Measurements from ENCODE around the gene TNNT2. TPM values are rescaled to one million over a fixed set of nuclear protein-coding genes. Genes with fewer than 3 reads are reported as not detected.

The TNNT2 gene
- total RNA-seq, 1 donor from 2014 or later, result not detected

DNA sequence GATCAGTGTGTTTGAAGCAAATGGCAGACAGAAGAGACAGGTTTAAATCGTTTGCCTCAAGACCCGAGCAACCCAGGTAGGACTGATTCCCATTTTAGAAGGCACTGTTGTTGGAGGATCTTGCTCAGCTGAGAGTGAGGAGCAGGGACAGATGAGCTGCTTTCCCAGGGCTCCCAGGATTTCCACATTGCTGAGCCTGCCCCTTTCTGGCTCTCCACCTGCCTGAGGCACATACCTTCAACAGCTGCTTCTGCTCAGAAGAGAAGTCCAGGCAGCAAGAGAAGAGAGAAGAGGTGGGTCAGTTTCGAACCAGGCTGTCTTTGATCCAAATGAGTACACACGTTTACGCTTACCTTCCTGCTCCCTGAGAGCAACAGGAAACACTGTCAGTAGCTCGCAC is 5.7 kb downstream of the TNNT2 start:
- H3K36me3 Mint-ChIP-seq (ENCODE audit: low read depth), result no peaks in the 10 kb centered on the region
- H3K27me3 Mint-ChIP-seq (ENCODE audit: low read depth), result peaks cover 22% of the 10 kb centered on the region
- no peak for DNase-seq (ENCODE audit: low read depth, low spot score)
- H3K27ac Mint-ChIP-seq (ENCODE audit: unreplicated experiment), result no peak overlapping the region
- H3K9me3 Mint-ChIP-seq, result no peaks in the 10 kb centered on the region
- TF ChIP-seq, protein P1, sequence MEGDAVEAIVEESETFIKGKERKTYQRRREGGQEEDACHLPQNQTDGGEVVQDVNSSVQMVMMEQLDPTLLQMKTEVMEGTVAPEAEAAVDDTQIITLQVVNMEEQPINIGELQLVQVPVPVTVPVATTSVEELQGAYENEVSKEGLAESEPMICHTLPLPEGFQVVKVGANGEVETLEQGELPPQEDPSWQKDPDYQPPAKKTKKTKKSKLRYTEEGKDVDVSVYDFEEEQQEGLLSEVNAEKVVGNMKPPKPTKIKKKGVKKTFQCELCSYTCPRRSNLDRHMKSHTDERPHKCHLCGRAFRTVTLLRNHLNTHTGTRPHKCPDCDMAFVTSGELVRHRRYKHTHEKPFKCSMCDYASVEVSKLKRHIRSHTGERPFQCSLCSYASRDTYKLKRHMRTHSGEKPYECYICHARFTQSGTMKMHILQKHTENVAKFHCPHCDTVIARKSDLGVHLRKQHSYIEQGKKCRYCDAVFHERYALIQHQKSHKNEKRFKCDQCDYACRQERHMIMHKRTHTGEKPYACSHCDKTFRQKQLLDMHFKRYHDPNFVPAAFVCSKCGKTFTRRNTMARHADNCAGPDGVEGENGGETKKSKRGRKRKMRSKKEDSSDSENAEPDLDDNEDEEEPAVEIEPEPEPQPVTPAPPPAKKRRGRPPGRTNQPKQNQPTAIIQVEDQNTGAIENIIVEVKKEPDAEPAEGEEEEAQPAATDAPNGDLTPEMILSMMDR (conservative IDR thresholded peaks at IDR 0.05), result no peak
- no peaks in the 10 kb centered on the region for H3K4me1 Mint-ChIP-seq
- H3K4me3 Mint-ChIP-seq, result no peak overlapping the region

DNA sequence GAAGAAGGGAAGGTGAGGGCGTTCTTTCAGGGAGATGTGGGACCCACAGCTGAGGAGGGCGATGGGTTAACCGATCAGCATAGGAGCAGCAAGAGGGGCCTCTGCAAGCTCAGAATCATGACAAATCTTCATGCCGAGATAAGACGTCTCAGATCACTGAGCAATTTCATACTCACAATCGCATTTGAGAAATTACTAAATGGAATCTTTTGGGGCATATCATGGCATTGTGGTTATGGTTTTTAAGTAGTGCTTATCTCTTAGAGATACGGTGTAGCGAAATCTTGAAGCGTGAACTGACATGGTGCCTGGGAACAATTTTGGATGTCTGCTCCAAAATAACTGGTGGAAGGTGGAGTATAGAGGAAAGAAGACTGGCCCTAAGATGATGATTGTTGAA is 6.2 kb downstream of the TNNT2 start:
- Mint-ChIP-seq H3K4me1 (no peaks in the 10 kb centered on the region), H3K27ac (ENCODE audit: unreplicated experiment) (no peak overlapping the region), H3K9me3 (no peaks in the 10 kb centered on the region), H3K36me3 (ENCODE audit: low read depth) (no peaks in the 10 kb centered on the region), H3K4me3 (no peak overlapping the region), H3K27me3 (ENCODE audit: low read depth) (peaks cover 22% of the 10 kb centered on the region)
- TF ChIP-seq, protein P1 (conservative IDR thresholded peaks at IDR 0.05), result no peak
- no peak for DNase-seq (ENCODE audit: low read depth, low spot score)

DNA sequence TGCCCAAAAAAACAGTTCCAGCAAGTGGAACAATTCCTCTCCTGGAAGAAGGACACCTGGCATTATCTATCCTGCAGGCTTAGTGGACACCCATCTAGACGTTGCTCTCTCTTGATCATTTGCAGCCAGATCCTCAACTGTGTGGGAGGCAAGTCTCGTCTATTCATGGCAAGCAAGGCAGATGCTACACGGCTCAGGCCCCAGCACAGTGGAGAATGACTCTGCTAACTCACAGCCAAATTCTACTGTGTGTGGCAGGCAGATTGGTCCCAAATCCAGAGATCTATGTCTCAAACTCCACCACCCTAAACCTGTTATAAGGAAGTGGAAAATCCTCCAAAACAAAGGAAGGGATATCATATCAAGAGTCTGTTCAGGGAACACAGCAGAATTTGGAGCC is 7.0 kb downstream of the TNNT2 start:
- no peaks in the 10 kb centered on the region for H3K4me1 Mint-ChIP-seq
- TF ChIP-seq, protein P1 (conservative IDR thresholded peaks at IDR 0.05), result no peak
- peaks cover 22% of the 10 kb centered on the region for H3K27me3 Mint-ChIP-seq (ENCODE audit: low read depth)
- no peak for DNase-seq (ENCODE audit: low read depth, low spot score)
- no peaks in the 10 kb centered on the region for H3K9me3 Mint-ChIP-seq
- H3K36me3 Mint-ChIP-seq (ENCODE audit: low read depth), result no peaks in the 10 kb centered on the region
- no peak overlapping the region for H3K27ac Mint-ChIP-seq (ENCODE audit: unreplicated experiment)
- H3K4me3 Mint-ChIP-seq, result no peak overlapping the region

GRCh38 chr1:201369209-201369608 is 8.3 kb downstream of the TNNT2 start:
- Mint-ChIP-seq H3K27me3 (ENCODE audit: low read depth) (peaks cover 18% of the 10 kb centered on the region), H3K9me3 (no peaks in the 10 kb centered on the region), H3K4me1 (no peaks in the 10 kb centered on the region), H3K4me3 (no peak overlapping the region), H3K36me3 (ENCODE audit: low read depth) (no peaks in the 10 kb centered on the region), H3K27ac (ENCODE audit: unreplicated experiment) (peak overlapping the region; percentile 19)
- DNase-seq (ENCODE audit: low read depth, low spot score), result no peak
- TF ChIP-seq, protein P1 (conservative IDR thresholded peaks at IDR 0.05), result no peak

- H3K36me3 Mint-ChIP-seq (ENCODE audit: low read depth), result no peaks in the 10 kb centered on the region
- TF ChIP-seq, protein P1 (conservative IDR thresholded peaks at IDR 0.05), result no peak
- no peak overlapping the region for H3K27ac Mint-ChIP-seq (ENCODE audit: unreplicated experiment)
- DNase-seq (ENCODE audit: low read depth, low spot score), result no peak
- no peaks in the 10 kb centered on the region for H3K4me1 Mint-ChIP-seq
- peaks cover 8% of the 10 kb centered on the region for H3K27me3 Mint-ChIP-seq (ENCODE audit: low read depth)
- no peak overlapping the region for H3K4me3 Mint-ChIP-seq
- H3K9me3 Mint-ChIP-seq, result no peaks in the 10 kb centered on the region
Observed at GRCh38 chr1:201366696-201367095, 10.8 kb downstream of the TNNT2 start.

DNA sequence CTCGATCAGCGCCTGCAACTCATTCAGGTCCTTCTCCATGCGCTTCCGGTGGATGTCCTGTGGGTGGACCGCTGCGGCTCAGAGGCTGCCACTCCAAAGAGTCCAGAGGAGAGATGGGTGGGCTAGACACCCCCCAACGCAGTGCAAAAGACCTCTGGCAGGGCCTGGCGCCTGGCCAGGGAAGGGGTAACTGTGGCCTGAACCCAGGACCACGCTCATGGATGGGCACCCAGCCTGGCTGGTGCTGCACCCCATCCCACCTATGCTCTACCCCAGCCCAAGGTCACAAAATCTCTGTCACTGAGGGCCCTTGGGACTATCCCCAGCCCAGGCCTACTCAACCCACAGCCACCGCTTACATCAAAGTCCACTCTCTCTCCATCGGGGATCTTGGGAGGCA is 12.2 kb downstream of the TNNT2 start:
- Mint-ChIP-seq H3K27me3 (ENCODE audit: low read depth) (peaks cover 8% of the 10 kb centered on the region), H3K4me3 (no peak overlapping the region), H3K4me1 (no peaks in the 10 kb centered on the region), H3K36me3 (ENCODE audit: low read depth) (no peaks in the 10 kb centered on the region), H3K9me3 (no peaks in the 10 kb centered on the region), H3K27ac (ENCODE audit: unreplicated experiment) (peak overlapping the region; percentile 12)
- no peak for DNase-seq (ENCODE audit: low read depth, low spot score)
- TF ChIP-seq, protein P1 (conservative IDR thresholded peaks at IDR 0.05), result no peak
